Embryonic facial prominence (tissue), 1 donor: ENCODE measurements around the gene FAM209B.
"Not testable (repeated sequence)": the region's sequence is repeated elsewhere in the genome, so short reads cannot be mapped to it uniquely, and the experiment has no call there.

Source experiments
- DNase-seq: peaks from one replicate; pipeline ENCODE4 v3.0.0-alpha.2; 2016; ENCODE audit errors: extremely low spot score

Gene FAM209B, protein sequence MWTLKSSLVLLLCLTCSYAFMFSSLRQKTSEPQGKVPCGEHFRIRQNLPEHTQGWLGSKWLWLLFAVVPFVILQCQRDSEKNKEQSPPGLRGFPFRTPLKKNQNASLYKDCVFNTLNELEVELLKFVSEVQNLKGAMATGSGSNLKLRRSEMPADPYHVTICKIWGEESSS

DNA sequence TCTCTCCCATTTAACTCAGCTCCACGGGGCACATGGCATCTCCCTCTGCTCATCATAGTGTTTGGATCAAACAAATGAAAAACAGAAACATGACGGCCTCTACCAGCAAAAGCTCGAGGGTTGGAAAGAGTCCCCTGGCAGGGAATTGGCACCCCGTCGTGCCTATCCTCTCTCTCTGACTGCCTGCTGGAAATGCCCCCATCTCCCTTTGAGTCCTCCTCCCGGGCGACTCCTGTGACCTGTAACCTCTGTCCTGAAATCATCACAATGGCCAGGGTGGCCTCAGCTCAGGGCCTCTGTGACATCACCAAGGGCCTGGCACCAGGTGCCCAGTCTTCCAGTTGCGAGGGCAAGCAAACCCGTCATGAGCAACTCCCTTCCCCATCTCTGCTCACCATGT is at the start of gene FAM209B:
Gene FAM209B, plus strand, starts transcription at position 301 of the 400 bp plus-strand sequence. Its CDS starts 96 bp downstream, at position 397.
- DNase-seq = not testable (repeated sequence)

DNA sequence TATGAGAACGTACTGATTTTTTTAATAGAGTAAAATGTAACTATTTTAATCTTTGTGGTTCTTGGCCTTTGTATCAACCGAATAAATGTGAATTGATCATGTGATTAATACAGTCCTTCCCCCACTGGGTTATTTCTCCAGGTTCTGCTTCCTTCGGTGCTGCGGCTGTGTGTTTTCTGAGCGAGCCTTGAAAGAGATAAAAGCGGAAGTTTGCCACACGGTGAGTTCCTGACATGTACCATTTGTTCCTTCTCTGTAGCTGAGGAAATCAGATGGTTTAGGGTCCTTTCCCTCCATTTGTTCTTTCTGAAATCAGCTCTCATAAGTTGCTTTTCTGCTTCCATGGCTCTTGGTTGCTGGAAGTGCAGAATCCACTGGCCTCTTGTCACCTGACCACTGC is 49.1 kb upstream of the FAM209B start:
- DNase-seq = no peak

DNA sequence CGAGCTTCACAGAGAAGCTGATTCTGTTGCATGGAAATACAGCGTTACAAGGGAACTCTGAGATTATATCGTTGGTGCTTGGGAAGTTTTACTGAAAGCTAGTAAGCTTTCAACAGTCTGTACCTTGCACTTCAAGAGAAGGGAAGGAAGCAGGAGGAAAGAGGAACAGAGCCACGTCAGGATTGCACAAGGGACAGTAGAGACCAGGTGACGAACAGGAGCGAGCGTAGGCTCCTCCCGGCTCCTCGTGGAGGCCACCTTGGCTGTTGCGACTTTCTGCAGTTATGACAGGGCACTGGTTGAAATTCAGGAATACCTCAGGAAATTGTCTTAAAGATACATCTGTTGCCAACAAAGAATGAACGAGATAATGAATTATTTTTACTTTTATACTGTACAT is 45.8 kb upstream of the FAM209B start:
- DNase-seq = no peak

DNA sequence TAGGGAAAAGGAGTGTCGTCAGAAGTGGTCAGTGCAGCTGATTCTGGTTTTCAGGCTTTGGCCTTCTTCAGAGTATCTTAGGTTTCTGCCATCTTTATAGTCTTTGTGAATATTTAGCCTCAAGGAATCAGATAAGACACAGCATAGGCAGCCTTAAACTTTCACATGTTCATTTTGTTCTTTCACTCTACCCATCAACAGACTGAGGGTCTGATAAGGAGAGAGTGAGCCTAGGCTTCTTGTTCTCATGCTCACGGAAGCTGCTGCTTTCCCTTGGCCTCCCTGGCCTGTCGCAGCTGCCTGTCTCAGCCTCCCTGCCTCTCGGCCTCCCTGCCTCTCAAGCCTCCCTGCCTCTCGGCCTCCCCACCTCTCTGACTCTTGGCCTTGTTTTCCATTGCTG is 44.5 kb upstream of the FAM209B start:
- no peak for DNase-seq

DNA sequence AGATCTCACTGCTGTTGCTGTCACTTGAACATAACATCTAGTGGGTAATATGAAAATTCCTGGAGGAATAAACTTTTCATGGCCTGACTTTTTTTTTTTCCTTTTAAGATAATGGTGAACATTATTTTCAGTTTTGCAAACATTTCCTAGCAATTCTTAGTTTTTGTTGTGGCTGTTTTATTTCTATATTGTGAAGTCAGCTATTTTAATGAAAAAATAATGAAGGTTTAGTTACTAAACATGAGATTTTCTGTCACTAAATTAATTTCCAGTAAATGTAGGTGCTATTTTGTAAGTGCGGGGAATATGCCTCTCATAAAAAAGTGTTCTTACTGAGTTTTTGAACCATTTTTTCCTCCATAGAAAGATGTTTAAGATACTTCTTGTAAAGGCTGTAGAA is 31.9 kb upstream of the FAM209B start:
- no peak for DNase-seq

DNA sequence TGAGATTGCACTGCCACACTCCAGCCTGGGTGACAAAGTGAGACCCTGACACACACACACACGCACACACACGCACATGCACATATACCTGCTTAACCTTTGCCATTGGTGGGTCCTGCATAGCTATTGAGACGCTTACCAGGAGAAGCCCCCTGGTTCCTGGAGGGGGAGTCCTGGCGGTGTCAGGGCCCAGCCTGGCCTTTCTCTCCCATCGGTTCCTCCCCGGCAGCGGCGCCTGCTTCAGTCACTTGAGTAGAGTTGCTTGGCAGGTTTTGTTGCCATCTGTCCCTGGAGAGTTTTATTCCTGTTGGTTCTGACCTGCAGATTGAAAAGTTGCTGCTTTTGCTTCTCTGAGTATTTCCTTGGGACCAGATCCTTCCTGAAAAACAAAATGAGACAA is 29.1 kb upstream of the FAM209B start:
- DNase-seq = no peak

DNA sequence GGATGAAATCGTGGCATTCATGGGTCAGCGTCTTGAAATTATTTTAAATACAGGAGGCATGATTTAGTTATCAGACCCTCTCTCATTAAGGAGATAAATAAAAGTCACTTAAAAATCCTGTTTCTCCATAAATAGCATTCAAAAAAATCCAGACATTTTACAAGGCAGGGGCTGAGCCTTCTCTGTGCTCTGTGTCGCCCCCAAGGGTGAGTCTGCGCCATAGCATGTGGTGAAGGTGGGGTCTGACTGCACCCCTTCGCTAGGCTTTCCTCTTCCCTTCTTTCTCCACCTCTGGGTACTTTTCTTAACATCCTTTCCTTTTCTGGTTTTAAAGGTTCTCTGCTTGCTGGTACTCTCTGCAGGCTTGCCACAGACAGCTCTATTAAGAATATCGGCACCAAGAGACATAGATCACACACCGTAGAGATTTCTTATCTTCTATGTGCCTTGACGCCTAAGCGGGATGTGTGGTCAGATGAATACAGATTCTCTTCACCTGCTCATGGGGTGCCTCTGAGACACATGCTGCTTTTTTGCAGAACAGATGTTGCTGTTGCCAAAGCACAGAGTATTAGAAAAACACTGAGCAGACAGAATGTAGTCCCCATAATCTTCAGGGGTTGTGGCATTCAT is 28.6 kb upstream of the FAM209B start:
- DNase-seq = no peak

DNA sequence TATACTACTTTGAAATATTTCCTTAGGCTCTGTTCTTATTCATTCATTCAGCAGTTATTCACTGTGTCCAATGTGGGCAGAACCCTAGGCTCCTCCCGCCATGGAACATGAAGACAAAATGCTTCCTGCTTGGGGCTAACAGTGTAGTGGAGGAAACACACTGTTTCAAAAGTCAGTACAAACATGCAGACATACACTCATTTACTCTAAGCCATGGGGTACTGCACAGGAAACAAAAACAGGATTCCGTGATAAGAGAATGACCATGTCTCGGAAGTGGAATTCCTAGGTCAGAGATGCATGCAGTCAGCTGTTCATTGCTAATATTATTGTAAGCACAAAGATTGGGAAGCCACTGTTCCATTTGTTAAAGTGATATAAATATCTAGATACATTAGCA is 26.9 kb upstream of the FAM209B start:
- no peak for DNase-seq

DNA sequence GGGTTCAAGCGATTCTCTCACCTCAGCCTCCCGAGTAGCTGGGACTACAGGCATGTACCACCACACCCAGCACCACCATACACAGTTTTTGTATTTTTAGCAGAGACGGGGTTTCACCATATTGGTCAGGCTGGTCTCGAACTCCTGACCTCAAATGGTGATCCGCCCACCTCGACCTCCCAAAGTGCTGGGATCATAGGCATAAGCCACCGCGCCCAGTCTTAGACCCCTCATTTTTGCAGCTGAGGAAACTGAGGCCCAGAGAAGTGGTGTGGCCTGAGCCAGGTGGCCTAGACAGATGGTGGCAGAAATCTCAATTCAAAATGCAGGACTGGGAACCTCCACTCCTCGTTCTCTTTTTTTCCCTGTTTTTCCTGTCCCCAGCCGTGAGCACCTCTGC is 21.1 kb upstream of the FAM209B start:
- DNase-seq = no peak

DNA sequence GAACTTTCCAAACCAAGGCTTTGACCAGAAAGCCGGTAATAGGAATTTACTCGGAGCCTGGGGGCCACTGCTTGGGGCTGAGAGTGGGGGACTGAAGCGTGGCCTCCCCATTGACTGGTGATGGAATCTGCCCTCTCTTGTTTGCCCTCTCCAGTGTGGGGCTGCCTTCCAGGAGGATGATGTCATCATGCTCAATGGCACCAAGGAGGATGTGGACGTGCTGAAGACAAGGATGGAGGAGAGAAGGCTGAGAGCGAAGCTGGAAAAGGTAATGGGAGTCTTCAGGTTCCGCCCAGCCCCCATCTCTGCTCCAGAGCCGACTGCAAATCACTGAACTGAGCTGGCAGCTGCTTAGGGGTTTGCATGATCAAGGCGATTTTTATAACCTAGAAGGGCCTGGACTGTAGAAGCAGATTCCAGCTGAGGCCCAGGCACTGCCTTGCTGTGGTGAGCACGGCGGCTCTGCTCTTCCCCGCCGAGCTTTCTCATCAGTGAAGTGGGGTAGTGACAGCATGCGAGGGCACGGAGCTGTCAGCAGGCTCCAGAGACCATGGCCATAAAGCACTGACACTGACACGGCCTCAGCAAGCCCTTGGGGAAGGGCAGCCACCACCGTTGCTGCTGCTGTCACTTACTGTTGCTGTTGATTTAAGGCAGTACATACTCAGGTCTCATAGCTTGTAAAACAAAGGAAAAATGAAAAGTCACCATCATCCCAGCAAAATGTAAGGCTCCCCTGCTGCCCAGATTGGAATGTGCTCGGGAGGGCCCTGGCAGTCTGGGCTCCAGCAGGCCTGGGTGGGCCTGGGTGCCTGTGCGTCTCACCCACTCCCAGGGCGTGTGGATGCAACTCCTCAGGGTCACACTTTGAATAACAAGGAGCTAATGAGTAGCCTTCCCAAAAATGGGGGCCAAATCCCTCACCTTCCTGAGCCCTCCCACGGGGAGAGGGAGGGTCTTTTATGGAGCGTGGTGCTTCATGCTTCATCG is 19.6 kb upstream of the FAM209B start:
- no peak for DNase-seq

DNA sequence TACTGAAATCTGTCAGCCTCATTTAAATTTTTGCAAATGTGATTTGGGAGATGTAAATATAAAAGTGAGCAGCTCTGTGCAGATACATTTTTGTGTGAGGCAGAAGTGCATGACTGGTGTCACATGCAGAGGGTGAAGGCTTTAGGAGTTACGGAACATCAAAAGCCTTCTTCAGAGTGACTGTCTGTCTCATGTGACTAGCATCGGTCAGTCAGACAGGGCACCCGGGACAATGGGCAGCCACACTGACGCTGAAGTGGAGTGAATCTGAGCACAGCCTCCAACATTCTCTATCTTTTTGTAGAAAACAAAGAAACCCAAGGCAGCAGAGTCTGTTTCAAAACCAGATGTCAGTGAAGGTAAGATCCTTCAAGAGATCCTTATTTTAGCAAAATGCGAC is 16.4 kb upstream of the FAM209B start:
- no peak for DNase-seq

DNA sequence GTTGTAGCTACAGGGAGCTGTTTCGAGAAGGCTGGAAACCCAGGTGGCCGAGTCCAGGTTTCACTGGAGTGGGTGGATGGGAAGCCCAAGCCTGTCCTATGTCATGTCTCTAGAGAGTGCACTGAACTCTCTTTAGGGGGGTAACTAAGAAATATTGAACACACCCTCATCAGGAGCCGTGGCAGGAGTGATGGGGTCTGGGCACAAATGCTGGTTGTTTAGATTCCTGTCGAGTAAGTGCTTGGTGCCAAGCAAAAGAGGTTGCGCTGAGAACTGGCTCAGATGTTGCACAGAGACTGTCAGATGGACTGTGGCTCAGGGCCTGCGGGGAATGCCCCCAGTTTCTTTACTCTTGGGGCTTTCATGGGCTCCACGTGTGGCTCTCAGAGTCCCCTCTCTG is 15.8 kb upstream of the FAM209B start:
- DNase-seq = no peak

DNA sequence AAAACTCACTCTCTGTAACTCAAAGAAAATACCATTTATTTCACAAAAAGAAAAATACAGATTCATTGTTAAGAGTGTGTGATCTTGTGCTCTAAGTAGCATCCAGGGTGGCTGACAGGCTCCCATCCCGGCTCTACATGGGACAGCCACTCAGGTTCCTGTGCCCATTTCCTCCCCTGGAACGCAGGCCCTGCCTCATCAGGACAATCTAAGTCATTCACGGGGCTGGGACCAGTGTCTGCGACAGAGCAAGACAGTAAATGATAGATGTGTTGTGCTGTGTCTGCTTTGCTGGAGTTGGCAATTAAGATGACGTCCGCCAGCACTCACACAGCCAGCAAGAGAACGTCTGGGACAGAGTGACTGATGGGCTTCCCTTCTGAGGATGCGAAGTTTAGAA is 15.4 kb upstream of the FAM209B start:
- DNase-seq = no peak

DNA sequence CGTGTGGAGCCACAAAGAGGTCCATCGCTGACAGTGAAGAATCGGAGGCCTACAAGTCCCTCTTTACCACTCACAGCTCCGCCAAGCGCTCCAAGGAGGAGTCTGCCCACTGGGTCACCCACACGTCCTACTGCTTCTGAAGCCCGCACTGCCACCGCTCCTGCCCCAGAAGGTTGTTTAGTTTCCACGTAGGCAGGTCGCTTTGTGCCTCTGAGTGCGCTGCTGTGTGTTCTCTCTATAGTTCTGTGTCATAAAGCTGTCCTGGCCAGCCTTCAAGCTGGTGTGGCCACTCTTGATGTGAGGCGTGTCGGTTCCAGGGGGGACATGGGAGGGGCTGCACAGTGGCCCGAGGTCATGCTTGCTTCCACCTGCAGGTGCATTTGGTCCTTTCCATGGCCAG is 14.9 kb upstream of the FAM209B start:
- DNase-seq = no peak

DNA sequence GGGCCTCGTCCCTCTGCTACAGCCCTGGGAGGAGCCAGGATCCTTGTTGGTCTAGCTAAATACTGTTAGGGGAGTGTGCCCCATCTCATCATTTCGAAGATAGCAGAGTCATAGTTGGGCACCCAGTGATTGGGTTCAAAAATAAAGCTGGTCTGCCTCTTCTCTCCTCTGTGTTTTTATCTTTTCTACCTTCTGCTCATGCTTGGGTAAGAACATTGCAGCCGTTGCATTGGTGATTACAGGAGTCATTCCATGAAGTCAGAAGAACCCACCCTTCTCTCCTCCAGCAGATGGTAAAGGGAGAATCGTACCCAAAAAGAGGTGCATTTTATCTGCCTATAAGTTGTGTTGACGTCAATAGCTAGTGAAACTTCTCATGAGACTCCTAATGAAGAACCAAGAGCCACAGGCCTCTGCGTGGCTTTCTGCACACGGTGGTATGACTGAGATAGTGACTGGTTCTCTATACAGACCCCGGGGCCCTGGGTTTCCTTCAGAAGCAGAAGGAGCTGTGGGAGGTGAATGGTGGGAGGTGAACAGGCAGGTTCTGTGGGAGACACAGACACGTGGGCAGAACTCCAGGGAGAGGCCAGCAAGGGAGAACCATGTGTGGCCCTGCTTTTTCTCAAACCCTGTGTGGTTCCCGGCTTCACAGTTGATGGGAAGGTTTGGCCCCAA is 14.2 kb upstream of the FAM209B start:
- no peak for DNase-seq

DNA sequence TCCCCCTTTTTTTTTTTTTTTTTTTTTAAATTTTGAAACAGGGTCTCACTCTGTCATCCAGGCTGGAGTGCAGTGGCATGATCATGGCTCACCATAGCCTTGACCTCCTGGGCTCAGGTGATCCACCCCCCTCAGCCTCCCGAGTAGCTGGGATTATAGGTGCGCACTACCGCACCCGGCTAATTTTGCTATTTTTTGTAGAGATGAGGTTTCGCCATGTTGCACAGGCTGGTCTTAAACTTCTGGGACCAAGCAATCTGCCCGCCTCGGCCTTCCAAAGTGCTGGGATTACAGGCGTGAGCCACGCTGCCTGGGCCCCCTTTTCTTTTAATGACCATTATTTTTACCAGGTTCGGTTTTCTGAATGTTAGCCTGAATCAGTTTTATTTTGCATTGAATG is 13.5 kb upstream of the FAM209B start:
- DNase-seq = no peak

DNA sequence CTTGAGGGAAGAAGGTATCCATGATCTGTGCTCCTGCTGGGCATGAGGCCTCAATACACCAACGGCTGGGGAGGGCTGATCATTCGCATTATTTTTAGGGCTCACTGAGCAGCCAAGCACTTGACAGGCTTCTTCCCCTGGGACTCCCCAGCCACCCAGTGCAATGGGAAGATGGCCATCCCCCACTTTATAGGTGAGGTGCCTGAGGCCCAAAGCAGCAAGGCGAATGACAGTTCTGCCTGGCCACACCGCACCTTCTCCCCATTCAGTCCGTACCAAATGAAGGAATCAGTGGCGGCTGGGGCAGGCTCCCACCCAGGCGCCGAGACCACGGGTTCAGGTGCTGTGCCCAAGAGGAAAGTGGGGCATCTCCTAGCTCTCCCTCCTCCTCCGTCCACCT is 12.9 kb upstream of the FAM209B start:
- DNase-seq = no peak

DNA sequence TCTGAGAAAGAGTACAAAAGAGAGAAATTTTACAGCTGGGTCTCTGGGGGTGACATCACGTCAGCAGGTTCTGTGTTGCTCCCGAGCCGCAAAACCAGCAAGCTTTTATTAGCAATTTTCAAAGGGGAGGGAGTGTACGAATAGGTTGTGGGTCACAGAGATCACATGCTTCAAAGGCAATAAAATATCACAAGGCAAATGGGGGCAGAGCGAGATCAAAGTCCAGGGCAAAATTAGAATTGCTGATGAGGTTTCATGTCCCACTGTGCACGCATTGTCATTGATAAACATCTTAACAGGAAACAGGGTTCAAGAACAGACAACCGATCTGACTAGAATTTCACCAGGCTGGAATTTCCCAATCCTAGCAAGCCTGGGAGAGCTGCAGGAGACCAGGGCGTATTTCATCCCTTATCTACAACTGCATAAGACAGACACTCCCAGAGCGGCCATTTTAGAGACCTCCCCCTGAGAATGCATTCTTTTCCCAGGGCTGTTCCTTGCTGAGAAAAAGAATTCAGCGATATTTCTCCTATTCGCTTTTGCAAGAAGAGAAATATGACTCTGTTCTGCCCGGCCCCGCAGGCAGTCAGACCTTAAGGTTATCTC is 12.2 kb upstream of the FAM209B start:
- not testable (repeated sequence) for DNase-seq

DNA sequence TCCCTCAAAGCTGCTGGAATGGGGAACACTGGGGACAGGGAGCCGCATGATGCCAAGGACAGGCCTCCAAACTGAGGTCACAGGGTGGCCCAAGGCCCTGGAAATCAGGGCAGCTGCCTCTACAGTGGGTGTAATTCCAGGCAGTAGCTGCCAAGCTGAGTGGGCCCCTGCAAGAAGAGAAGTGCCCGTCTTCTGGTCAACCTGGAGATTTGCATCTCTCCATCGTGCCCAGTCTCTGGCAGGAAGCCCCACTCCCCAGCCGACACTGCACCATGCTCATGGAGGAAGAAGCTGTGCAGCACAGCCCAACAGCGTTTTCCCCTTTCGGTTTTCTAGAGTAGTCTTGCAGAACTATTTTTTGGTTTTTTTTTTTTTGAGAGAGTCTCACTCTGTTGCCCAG is 10.7 kb upstream of the FAM209B start:
- DNase-seq = no peak

DNA sequence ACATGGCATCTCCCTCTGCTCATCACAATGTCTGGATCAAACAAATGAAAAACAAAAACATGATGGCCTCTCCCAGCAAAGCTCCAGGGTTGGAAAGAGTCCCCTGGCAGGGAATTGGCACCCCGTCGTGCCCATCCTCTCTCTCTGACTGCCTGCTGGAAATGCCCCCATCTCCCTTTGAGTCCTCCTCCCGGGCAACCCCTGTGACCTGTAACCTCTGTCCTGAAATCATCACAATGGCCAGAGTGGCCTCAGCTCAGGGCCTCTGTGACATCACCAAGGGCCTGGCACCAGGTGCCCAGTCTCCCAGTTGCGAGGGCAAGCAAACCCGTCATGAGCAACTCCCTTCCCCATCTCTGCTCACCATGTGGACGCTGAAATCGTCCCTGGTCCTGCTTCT is 8.6 kb upstream of the FAM209B start, which contains the start of gene FAM209A:
Gene FAM209A, plus strand, starts transcription at position 301 of the 400 bp plus-strand sequence. Its CDS starts 65 bp downstream, at position 366.
- not testable (repeated sequence) for DNase-seq

DNA sequence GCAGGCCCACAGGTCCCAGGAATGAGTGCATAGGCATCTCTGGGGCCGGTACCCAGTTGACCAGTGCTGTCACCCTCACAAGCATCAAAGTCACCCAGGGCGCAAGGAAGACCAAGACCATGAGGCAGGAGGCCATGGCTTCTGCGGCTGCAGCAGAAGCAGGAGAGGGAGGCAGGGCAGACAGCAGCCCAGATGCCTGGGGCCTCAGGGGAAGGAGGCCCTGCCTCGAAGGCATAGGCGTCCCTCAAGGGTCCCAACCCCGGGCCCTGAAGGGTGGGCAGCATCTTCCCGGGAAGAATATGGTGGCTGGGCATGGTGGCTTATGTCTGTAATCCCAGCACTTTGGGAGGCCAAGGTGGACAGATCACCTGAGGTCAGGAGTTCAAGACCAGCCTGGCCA is 5.5 kb upstream of the FAM209B start:
- DNase-seq = no peak

DNA sequence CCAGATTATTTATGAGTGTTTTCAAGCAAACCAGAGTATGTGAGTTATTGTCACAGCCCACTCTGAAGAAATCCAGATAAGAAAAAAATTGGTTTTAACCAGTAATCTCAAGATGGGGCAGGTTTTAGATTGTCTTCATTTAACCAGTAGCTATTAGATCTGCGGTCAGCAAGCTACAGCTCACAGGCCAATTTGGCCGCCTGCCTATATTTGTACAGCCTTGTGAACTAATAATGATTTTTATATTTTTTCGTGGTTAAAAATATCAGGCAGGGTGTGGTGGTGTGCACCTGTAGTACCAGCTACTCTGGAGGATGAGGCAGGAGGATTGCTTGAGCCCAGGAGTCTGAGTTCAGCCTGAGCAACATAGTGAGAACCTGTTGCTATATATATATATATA is 5.0 kb downstream of the FAM209B start:
- DNase-seq = no peak
